ENCODE measurements around the gene NTF4.
A peak's percentile ranks its signal among the peaks of the same experiment; 100 is the strongest.
"Not testable (repeated sequence)": the region's sequence is repeated elsewhere in the genome, so short reads cannot be mapped to it uniquely, and the experiment has no call there.

Gene NTF4

DNA sequence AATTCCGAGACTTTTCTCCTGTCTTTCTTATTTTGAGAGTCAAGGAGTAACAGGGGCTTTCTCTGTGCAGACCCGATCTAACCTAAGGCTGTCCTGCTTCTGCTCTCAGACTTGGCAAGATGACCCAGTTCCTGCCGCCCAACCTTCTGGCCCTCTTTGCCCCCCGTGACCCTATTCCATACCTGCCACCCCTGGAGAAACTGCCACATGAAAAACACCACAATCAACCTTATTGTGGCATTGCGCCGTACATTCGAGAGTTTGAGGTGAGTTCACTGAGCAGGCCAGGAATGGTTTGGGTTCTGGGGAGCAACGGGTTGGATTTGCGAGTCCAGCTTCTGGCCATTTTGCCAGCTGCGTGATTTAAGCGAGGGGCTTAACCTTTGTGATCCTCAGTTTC lies 21.7 kb upstream of the NTF4 start:
- DNase-seq, result no peak

DNA sequence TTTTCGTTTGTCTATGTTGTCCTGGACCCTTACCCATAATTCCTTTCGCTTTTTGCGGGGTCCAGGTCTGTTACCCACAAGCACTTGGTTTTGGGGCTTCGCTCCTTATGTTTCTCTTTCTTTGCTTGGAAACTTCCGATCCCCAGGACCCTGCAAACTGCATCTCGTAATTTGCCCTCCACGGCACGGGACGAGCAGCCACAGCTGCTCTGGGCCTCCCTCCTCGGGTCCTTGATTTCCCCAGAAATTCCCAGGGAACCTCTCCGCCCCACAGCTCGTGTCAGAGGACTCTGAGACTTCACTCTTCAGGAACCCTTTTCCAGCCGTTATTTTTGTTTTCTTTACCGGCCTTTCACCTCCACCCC lies 21.2 kb upstream of the NTF4 start:
- DNase-seq, result no peak

DNA sequence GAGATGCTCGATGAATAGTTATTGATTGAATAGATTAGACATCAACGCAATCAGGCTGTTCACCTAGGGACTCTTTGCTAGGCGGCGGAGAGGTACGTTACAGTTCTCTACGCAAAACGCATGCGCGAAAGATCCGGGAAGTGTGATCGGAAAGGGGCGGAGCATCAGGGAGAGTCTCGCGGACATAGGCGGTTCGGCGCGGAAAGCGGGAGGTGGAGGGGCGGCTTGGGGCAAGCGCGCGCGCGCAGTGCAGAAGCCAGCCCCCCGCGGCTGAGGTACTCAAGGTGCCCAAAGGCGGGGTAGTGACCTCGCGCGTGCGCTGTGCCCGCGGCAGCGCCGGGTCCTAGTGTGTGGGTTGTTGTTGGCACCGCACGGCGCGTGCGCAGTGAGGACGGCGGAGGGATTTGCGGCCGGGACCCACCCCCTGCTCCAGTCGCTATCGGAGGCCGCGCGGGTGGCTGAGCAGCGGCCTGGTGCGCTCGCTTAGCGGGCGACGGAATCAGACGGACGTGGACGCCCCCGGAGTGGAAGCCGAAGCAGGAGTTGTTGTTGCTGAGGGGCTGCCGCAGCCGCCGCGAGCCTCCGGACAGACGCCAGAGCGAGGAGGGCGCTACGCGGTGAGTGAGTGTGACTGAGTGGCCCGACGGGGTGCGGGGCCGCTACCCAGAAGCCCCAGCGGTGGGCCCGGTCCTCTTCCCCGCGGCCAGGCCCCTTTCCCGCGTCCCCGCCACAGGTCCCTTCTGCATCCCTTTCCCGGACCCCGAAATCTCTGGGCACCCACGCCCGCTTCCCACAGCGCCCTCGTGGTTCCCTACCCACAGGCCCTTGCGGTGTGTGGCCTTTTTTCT lies 20.6 kb upstream of the NTF4 start, which contains the start of gene SNRNP70:
TSS of gene SNRNP70 (plus strand) at position 432 of the 848 bp plus-strand sequence. CDS start 964 bp downstream, outside the sequence.
- peak; percentile 99 for DNase-seq

DNA sequence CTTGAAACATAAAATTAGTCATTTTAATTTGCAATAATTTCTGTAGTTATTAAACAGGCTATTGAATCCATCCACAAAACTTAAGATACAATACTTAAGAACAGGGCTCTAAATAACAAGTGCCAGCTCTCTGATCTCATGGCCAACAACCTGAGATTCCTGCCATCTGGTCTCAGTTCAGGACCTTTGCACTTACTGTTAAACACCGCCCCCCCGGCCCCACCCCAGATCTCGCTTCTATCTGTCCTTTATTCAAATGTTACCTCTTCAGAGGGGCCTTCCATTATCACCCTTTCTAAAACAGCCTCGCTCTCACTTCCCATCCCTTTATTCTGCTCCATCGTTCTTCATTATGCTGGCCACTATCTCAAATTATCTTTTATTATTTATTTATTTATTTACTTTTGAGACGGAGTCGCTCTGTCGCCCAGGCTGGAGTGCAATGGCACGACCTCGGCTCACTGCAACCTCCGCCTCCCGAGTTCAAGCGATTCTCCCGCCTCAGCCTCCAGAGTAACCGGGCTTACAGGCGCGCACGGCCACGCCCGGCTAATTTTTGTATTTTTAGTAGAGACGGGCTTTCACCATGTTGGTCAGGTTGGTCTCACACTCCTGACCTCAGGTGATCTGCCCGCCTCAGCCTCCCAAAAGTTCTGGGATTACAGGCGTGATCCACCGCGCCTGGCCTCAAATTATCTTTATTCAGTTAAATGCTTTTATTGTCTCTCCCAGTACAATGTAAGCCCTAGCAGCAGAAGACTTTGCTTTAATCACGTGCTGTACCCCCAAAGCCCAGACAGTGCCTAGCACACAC lies 19.8 kb upstream of the NTF4 start:
- DNase-seq, result no peak

DNA sequence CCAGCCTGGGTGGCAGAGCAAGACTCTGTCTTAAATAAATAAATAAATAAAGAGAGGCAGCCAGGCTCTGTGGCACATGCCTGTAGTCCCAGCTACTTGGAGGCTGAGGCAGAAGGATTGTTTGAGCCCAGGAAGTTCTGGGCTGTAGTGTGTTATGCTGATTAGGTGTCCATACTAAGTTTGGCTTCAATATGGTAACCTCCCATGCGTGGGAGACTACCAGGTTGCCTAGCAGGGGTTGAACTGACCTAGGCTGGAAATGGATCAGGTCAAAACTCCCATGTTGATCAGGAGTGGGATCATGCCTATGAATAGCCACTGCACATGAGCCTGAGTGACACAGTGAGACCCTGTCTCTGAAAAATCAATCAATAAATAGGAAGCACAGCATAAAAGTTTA lies 16.7 kb upstream of the NTF4 start:
- peak; percentile 32 for DNase-seq

DNA sequence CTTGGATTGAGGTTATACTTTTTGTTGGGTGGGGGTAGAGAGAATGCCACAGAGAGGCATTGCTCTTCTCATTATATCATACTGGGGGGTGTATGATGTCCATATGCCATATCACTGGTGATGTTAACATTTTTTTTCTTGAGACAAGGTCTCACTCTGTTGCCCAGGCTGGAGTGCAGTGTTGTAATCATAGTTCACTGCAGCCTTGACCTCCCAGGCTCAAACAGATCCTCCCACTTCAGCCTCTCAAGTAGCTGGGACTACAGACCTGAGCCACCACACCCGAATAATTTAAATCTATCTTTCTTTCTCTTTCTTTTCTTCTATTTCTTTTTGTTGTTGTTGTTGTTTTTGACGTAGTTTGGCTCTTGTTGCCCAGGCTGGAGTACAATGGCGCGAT lies 15.8 kb upstream of the NTF4 start:
- DNase-seq, result no peak

DNA sequence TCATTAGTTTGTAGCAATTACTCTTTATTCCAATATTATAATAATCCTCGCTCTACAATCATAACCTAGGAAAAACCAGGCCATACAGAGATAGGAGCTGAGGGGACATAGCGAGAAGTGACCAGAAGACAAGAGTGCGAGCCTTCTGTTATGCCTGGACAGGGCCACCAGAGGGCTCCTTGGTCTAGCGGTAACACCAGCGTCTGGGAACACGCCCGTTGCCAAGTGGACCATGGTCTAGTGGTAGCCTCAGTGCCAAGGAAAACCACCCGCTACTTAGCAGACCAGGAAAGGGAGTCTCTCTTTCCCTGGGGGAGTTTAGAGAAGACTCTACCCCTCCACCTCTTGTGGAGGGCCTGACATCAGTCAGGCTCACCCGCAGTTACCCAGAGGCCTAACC lies 10.3 kb upstream of the NTF4 start:
- DNase-seq, result peak; percentile 34

DNA sequence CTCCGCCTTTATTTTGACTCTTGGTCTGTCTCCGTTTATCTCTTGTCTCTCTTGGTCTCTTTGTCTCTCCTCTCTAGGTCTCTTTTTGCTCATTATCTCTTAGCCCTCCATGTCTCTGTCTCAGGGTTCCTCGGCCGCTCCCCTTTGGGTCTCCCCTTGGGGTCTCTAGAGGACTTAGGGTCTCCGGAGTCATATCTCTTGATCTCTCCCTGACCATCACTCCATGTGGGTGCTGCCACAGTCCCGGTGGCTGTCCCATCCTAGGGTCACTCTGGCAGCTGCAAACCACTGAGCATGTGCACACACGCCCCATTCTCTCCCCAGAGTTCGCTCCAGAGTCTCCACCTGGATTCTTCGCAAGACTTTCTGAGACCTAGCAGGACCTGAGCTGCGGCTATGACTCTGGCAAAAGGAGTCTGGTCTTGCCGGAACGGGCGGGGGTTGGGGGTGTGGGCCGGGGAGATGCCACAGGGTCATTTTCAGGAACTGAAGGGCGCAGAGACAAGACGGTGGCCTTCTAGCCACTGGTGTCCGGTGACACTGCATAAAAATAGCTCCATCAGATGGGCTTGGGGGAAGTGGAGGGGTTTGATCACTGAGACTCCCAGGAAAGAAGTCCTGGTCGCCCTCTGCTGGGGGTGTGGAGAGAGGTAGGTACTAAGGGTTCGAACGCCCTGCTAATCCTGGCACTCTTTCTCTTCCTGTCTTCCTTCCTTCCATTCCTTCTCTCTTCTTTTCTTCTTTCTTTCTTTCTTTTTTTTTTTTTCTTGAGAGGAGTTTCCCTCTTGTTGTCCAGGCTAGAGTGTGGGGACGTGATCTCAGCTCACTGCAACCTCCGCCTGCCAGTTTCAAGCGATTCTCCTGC lies 9.1 kb upstream of the NTF4 start:
- DNase-seq, result peak; percentile 67

DNA sequence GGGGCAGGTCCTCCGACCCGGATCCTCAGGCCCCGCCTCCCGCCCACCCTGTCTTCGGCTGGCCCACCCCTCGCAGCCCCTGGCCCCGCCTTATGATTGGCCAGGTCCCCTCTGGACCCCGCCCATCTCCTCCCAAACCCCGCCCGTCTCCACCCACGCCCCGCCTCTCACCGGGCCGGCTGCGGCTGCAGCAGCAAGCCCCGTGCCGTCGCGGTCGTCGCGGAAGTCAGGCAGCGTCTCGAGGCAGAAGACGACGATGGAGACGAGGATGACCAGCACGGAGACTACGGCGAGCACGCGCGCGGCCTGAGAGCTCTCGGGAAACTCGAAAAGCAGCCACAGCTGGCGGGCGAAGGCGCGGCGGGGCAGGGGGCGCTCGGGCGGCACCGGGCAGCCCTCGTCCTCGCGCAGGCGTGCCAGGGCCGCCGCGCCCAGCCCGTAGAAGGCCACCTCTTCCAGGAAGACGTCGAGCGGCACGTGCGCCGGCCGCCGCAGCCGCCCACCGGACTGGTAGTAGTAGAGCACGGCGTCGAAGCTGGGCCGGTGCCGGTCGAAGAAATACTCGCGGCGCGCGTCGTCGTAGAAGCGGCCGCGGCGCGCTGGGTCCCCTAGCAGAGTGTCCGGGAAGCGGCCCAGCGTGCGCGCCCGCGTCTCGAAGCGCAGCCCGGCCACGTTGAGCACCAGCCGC lies 7.4 kb upstream of the NTF4 start:
- no peak for DNase-seq

DNA sequence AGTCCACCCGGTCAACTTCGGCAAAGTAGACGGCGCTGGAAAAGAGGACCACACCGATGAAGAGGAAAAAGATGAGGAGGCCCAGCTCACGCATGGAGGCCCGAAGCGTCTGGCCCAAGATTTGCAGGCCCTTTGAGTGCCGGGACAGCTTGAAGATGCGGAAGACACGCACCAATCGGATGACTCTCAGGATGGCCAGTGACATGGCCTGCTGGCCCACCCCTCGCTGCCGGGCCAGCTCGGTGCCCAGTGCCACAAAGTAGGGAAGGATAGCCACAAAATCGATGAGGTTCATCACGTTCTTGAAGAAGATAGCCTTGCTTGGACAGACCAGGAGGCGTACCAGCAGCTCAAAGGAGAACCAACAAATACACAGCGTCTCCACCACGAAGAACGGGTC lies 5.8 kb upstream of the NTF4 start:
- no peak for DNase-seq

DNA sequence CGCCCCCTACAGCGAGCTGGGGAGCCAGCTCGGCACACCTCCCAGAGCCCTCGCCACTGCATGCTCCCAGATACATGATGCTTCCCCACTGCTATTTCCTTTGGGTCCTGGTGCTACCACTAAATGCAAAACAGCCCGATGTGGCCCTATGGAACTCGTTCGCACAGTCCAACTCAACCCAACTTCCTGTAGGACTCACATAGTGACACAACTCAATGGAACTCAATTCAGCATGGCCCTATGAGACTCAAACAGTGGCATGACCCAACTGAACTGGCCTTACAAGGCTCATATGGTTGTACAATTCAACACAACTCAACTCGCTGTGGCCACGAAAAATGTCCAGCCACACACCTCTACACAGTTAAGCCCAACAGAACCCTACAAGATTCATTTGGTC lies 4.4 kb upstream of the NTF4 start:
- DNase-seq, result no peak

DNA sequence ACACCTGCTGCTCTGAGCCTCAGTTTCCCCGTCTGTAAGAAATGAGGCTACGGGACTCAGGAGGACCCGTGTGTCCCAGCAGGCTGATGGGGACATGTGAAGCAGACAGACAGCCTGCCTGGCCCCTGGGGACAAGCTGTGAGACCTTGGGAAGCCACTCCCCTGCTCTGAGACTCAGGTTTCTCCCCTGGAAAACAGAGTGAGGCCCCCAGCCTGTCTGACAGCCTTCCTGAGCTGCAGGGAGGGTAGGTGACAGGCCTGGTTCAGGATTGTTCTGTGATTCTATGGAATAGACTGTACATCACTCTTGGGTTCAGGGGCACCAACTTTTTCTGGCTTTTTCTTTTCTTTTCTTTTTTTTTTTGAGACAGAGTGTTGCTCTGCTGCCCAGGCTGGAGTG lies 2.9 kb upstream of the NTF4 start:
- no peak for DNase-seq

DNA sequence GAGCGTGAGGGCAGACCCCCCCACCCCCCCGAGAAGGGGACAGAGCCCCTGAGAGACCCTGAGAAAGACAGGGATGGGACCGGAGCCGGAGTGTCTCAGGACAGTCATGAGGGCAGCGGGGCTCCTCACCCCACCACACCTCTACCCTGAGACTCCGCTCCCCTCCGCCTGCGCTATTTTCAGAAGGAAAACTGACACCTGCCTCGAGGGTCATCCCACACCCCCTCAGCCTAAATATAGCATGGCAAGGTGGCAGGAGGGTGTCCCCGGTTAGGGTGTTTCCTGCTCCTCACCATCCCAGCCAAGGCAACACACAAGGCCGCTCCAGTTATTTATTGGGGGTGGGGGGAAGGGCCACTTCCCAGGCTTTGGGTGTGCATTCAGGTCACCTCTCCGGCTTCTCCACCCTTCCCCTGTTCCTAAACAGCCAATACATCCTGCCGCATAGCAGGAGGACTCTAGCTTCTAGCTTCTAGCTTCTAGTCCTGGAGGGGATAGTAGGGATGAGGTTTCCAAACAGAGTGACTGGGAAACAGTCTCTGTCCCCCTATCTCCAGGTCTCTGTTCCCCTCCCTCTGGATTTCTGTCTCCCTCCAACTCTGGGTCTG lies 1.4 kb upstream of the NTF4 start:
- no peak for DNase-seq

DNA sequence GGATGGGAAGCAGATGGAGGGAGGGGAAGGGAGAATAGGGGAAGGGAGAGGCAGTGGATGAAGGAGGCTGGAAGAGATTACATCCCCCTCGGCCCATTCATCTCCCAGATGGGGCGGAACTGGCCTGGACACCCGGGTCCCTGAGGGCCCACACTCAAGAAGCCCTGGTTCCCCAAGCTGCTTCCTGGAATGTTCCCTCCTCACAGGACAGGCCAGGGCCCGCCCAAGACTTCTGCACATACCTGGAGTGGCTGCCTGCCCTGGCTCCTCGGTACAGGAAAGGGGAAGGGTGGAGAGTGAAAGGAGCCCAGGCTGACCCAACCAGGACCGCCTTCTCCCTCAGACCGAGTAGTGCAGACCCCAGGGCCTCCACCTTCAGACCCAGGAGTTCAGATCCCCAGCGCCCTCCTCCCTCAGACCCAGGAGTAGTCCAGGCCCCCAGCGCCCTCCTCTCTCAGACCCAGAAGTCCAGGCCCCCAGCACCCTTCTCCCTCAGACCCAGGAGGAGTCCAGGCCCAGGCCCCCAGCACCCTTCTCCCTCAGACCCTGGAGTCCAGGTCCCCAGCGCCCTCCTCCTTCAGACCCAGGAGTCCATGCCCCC lies 489 bp downstream of the NTF4 start:
- no peak for DNase-seq

DNA sequence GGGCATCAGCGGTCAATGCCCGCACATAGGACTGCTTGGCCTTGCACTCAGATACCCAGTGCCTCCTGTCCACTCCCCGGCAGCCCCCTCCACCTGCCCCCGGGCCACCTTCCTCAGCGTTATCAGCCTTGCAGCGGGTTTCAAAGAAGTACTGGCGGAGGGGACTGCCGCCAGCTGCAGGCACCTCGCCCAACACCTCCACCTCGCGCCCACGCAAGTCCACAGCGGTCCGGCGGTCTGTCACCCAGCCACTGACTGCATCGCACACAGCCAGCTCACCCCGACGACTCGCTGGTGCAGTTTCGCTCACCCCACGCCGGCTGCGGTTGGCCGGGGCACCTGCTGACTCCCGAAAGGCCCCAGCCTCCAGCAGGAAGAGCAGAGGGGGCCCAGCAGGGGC lies 3.2 kb downstream of the NTF4 start:
- no peak for DNase-seq

DNA sequence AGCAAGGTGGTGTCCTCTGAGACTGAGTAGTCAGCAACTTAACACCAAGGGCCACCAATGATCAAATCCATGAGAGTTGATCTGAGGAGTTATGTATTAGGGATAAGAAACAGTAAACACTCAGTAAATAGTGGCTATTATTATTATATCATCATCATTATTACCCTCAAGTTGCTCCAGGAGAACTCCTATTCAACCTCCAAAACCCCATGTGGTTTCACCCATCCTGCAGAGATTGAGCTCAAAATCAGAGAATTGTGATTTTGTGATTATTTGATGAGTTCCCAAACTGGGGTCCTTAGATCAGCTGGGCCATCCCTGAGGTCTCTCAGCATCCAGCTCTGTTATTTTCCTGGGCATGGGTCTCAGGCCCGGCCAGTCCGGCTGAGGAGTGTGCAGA lies 3.6 kb downstream of the NTF4 start:
- no peak for DNase-seq

DNA sequence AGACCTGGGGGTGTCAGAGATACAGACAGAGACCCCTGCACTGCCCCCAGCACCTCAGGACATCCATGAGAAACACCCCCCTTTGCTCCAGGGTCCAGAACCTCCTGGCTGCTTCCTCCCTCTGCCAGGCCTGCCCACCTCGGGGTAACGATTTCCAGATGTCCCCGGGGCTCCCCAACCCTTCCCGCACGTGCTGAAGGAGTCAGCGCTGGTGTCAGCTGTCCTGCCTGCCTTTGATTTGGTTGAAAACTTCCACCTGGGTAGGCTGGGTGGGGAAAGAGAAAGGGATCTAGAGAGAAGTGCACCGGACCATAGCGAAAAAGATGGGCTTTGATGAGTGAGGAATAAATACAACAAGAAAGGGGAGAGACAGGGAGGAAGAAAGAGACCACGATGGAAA lies 5.6 kb downstream of the NTF4 start:
- no peak for DNase-seq

DNA sequence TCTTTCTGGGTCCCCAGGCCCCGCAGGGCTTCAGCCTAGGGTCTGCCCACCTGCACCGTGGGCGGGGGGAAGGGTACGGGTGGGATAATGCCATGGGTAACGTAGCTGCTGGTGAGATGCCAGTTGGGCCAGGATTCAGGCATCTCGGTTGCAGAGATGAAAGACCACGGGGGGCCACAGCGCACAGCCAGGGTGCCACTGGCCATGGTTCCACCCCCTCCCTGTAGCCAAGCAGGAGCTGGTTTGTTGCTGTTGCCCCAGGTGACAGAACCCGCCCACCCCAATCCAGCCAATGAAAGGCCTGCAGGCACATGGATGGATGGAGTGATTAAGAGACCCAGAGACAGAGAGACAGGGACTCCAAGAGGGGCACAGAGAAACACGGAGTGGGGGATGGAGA lies 6.1 kb downstream of the NTF4 start:
- no peak for DNase-seq

DNA sequence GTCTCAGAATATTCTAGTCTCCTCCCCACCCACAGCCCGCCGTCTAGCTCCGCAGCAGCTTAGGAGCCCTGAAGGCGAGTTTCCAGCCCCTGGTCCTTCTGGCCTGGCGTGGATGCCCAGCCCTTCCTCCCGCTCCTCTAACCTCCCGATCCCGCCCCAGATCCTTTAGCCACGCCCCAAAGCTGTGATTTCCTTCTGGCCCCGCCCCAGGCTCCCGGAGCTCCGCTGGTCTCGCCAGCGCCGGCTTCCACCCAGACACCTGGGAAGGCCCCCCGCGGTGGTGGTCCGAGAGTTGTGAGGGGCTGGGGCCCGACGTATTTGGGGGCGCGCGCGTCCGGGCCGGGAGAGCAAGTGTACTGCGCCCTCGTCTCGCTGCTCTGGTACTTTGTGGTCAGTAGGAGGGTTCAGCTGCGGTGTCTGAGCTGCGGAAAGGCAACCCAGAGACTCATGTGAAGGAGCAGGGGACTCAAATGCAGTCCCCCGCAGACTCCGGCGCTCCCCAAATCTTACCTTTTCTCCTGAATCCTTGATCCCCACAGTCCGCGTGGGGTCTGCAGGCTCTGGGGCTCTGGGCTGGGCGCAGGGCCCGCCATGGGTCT lies 6.9 kb downstream of the NTF4 start, which contains the start of gene CGB7:
TSS of gene CGB7 (minus strand) at position 114 of the 599 bp plus-strand sequence. CDS start 2,374 bp downstream, outside the sequence.
- no peak for DNase-seq

DNA sequence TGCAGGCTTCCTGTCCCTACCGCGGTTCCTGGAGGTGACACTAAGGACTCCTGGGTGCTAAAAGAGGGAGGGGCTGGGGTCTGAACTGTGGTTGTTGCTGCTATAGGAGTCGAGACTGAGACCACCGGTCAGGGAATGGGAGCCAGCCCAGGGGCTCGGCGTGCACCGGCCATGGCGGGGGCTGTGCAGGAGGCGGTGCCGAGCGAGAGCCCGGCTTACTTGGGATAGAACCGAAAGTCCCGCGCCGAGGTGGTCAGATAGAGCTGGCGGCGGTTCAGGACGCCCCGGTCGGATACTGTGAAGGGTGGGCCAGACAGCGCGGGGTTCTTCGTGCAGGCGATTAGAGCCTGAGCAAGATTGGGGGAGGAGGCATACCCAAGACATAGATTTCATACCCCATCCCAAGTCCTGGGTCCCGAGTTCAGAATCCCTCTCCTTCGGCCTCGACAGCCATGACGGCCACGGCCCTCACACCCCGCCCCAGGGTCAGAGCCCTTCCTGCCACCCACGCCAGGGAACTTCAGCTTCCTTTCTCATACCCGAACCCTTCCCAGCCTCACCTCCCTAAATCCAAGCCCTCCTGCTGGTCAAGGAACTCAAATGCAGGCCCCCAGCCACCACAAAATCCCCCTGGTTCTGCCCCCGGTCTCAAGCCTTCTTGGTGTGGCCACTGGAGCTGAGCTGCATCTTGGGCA lies 7.6 kb downstream of the NTF4 start:
- DNase-seq, result not testable (repeated sequence)
